AG10803 (cell line): ENCODE results near the gene TMOD1.
"Not testable (repeated sequence)": the region's sequence is repeated elsewhere in the genome, so short reads cannot be mapped to it uniquely, and the experiment has no call there.

Source experiments
- DNase-seq: peaks from one replicate; pipeline ENCODE4 v3.0.0; 2010; ENCODE audit warnings: low read depth
- H3K4me3 ChIP-seq: 2 replicates; pipeline ENCODE4 v1.5.1; 2011; ENCODE audit warnings: mild to moderate bottlenecking, low read length, control low read depth
- TF ChIP-seq, protein P1 (sequence below): conservative IDR thresholded peaks from 2 replicates; pipeline ENCODE4 v1.5.1; 2011; ENCODE audit warnings: mild to moderate bottlenecking, low read length, control low read depth, inconsistent platforms

TMOD1 gene

DNA sequence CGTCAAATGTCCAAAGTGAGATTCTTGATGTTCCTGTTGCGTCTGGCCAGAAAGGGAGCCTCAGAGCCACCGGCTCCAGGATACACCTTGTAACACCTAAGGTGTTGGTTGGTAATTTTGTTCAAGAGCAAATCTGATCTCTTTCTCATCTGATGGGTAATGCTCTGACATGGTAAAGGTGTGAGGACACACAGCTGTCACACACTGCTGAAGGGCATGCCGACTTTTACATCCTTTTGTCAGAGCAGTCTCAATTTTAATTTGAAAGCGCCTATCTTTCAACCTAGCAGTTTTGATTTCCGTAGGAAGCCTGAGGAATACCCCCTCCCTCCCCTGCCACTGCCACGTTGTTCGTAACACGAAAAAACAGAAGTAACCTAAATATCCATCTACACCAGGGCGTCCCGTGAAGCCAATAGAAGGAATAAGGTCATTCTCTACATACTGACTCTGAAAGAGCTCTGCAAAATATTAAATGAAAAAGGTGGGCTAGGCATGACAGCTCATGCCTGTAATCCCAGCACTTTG, 74.3 kb downstream of the TMOD1 start:
- DNase-seq = no peak
- no peak overlapping the region for H3K4me3 ChIP-seq
- TF ChIP-seq, protein P1, sequence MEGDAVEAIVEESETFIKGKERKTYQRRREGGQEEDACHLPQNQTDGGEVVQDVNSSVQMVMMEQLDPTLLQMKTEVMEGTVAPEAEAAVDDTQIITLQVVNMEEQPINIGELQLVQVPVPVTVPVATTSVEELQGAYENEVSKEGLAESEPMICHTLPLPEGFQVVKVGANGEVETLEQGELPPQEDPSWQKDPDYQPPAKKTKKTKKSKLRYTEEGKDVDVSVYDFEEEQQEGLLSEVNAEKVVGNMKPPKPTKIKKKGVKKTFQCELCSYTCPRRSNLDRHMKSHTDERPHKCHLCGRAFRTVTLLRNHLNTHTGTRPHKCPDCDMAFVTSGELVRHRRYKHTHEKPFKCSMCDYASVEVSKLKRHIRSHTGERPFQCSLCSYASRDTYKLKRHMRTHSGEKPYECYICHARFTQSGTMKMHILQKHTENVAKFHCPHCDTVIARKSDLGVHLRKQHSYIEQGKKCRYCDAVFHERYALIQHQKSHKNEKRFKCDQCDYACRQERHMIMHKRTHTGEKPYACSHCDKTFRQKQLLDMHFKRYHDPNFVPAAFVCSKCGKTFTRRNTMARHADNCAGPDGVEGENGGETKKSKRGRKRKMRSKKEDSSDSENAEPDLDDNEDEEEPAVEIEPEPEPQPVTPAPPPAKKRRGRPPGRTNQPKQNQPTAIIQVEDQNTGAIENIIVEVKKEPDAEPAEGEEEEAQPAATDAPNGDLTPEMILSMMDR = no peak

DNA sequence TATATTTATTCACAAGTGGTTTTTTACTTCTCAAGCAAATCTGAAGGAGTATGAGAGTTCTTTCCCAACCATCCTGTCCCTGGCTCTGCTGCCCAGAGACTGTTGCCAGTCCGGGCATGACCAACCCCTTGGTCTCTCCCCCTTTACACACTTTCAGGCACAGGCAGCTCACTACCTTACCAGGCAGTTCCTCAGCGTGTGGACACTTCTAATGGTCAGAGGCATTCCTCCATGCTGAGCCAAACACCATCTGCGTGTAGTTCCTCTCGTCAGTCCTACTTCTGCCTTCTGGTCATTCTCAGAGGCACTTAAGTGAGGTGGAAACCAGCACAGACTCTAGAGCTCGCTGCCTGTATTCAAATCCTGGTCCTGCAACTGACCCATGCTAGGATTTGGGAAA, 75.6 kb downstream of the TMOD1 start:
- no peak for DNase-seq
- TF ChIP-seq, protein P1 = no peak

DNA sequence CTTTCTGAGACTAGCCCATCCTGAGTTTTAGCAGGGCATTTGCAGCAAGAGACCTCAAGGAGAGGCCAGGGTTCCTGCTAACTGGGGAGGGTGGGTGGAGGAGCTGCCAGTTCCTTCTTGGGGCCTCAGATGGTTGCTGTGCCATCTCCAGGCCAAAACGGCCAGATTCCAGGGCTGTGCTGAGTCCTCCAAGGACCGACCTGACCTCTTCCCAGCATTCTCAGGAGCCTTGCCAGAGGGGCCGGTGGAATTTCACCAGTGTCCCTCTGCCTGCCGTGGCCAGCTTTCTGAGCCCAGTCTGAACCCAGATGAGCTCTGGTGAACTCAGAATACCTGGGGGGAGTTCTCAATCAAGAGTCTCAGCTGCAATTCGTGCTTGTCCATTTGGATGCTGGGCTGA, 77.4 kb downstream of the TMOD1 start:
- no peak overlapping the region for H3K4me3 ChIP-seq
- TF ChIP-seq, protein P1 = no peak
- no peak for DNase-seq

More for the DNA sequence above, 75.6 kb downstream of the TMOD1 start:
- H3K4me3 ChIP-seq = no peak overlapping the region

DNA sequence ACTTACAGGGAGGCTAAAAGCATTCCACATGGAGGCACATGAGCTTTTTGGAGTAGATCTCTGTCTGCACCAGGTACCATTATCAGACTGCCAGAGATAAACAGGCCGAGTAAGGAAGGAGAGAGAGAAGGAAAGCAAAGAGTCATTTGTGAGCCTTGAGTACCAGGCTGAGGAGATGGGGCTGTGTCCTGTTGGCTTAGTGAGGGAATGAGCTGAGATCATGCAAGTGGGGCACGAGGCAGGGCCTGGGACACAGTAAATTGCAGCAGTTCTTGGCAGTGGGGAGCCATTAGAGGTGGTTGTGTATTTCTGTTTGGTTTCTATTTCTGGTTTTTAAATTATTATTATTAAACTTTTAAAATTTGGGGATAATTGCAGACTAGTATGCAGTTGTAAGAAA, 78.4 kb downstream of the TMOD1 start:
- H3K4me3 ChIP-seq = no peak overlapping the region
- TF ChIP-seq, protein P1 = no peak
- no peak for DNase-seq

DNA sequence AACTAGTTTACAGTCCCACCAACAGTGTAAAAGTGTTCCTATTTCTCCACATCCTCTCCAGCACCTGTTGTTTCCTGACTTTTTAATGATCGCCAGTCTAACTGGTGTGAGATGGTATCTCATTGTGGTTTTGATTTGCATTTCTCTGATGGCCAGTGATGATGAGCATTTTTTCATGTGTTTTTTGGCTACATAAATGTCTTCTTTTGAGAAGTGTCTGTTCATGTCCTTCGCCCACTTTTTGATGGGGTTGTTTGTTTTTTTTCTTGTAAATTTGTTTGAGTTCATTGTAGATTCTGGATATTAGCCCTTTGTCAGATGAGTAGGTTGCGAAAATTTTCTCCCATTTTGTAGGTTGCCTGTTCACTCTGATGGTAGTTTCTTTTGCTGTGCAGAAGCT, 80.1 kb downstream of the TMOD1 start:
- DNase-seq, H3K4me3 ChIP-seq: not testable (repeated sequence)

DNA sequence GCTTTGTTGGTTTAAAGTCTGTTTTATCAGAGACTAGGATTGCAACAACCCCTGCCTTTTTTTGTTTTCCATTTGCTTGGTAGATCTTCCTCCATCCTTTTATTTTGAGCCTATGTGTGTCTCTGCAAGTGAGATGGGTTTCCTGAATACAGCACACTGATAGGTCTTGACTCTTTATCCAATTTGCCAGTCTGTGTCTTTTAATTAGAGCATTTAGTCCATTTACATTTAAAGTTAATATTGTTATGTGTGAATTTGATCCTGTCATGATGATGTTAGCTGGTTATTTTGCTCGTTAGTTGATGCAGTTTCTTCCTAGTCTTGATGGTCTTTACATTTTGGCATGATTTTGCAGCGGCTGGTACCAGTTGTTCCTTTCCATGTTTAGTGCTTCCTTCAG, 83.3 kb downstream of the TMOD1 start:
- not testable (repeated sequence) for H3K4me3 ChIP-seq, DNase-seq

DNA sequence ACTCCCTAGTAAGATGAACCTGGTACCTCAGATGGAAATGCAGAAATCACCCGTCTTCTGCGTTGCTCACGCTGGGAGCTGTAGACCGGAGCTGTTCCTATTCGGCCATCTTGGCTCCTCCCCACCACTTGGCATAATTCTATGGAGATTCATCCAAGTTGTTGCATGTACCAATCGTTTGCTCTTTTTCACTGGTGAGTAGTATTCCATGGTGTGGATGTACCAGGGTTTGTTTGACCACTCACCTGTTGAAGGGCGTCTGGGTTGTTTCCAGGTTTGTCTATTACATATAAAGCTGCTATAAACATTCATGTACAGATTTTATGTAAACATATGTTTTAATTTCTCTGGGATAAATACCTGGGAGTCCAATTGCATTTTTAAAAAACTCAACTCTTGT, 85.4 kb downstream of the TMOD1 start:
- DNase-seq, H3K4me3 ChIP-seq: not testable (repeated sequence)

DNA sequence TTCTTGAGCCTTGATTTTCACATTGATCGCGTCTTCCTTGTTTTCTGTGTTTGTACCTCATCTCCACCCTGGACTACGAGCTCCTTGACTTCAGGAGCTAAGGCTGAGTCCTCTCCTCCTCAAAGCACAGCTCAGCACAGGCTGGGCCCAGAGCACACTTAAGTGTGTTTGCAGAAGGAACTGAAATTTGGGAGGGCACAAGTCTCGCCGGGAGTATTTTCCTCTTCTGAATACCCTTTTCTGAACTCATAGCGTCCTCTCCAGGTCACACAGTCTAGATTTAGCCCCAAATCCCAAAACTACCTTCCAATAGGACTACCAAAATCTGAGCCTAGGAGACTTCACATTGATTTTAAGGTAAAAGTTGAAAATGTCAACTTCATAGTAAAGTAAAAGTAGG, 90.1 kb downstream of the TMOD1 start:
- TF ChIP-seq, protein P1 = no peak
- DNase-seq = no peak
- no peak overlapping the region for H3K4me3 ChIP-seq

DNA sequence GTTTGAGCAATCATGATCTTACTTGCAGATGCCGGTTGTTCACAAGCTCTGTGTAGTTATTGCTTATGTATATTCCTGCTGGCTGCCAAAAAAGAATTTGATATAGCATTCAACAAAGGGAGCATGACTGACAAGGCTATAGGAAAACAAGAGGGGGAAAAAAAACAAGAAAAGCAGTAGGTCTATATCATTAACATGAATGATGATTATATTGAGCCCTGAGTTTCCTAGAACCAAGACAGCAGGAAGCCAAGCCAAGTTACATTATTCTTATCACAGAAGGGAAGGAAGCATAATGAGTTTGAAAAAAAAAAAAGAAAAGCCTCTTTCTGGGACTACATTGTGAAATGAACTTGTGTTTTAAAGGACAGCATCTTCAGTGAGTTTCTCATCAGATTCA, 90.7 kb downstream of the TMOD1 start:
- no peak for DNase-seq
- TF ChIP-seq, protein P1 = no peak
- no peak overlapping the region for H3K4me3 ChIP-seq
